Activated CD8-positive, alpha-beta memory T cell treated with anti-CD3 and anti-CD28 coated beads, Interleukin-2, amount 50 U/mL, for 48 hours (primary cell): ENCODE data around the gene ARL16.
A peak's percentile ranks its signal among the peaks of the same experiment; 100 is the strongest.

Experiments used
- DNase-seq: peaks from one replicate; pipeline ENCODE4 v3.0.0-alpha.2; 2020

Gene ARL16

GRCh38 chr17:81666342-81667191 is 17.0 kb downstream of the ARL16 start, which contains the start of the genes CCDC137 and OXLD1:
CCDC137 (plus strand) TSS chr17:81666737; CDS start chr17:81666767, 30 bp downstream.
OXLD1 (minus strand) TSS chr17:81666605; CDS start chr17:81666577, 28 bp downstream.
- peak; percentile 95 for DNase-seq

- DNase-seq: no peak
Measured at GRCh38 chr17:81666092-81666341, 17.6 kb downstream of the ARL16 start.

GRCh38 chr17:81665205-81666091 is 18.1 kb downstream of the ARL16 start:
- peak; percentile 82 for DNase-seq

GRCh38 chr17:81664051-81664470 is 19.5 kb downstream of the ARL16 start:
- no peak for DNase-seq

- no peak for DNase-seq
Measured at GRCh38 chr17:81662002-81662401, 21.6 kb downstream of the ARL16 start.

- no peak for DNase-seq
Measured at GRCh38 chr17:81660441-81660840, 23.2 kb downstream of the ARL16 start.

GRCh38 chr17:81659038-81659437 is 24.6 kb downstream of the ARL16 start:
- DNase-seq: no peak

- no peak for DNase-seq
Measured at GRCh38 chr17:81656835-81657234, 26.8 kb downstream of the ARL16 start.

GRCh38 chr17:81656118-81656743 is 27.4 kb downstream of the ARL16 start, which contains the start of gene PDE6G:
PDE6G (minus strand) TSS chr17:81656542; CDS start chr17:81653305, 3,237 bp downstream.
- DNase-seq: no peak

- DNase-seq: no peak
Measured at GRCh38 chr17:81655378-81656117, 28.0 kb downstream of the ARL16 start.

GRCh38 chr17:81652906-81653771 is 30.5 kb downstream of the ARL16 start:
- no peak for DNase-seq

GRCh38 chr17:81651692-81652091 is 31.9 kb downstream of the ARL16 start:
- no peak for DNase-seq

- no peak for DNase-seq
Measured at GRCh38 chr17:81650951-81651350, 32.6 kb downstream of the ARL16 start.

- DNase-seq: no peak
Measured at GRCh38 chr17:81648707-81649085, 34.9 kb downstream of the ARL16 start.

- DNase-seq: no peak
Measured at GRCh38 chr17:81648013-81648706, 35.4 kb downstream of the ARL16 start.

- no peak for DNase-seq
Measured at GRCh38 chr17:81647640-81648012, 36.0 kb downstream of the ARL16 start.

GRCh38 chr17:81646869-81647600 is 36.6 kb downstream of the ARL16 start:
- DNase-seq: no peak

GRCh38 chr17:81644976-81645952 is 38.3 kb downstream of the ARL16 start:
- no peak for DNase-seq

GRCh38 chr17:81644496-81644895 is 39.1 kb downstream of the ARL16 start:
- no peak for DNase-seq
